GM12878 (cell line): ENCODE measurements around the gene DUSP11.

Experiments
- CBFB ChIP-seq: IDR thresholded peaks from 2 replicates; pipeline ENCODE4 v1.6.1; 2016; ENCODE audit warnings: antibody characterized with exemption, low read depth
- CHD1 ChIP-seq: IDR thresholded peaks from 2 replicates; pipeline ENCODE4 v1.6.1; 2012; ENCODE audit warnings: low read depth, low read length, improper control_type of control experiment
- JUNB ChIP-seq: IDR thresholded peaks from 2 replicates; pipeline ENCODE4 v1.6.1; 2016; ENCODE audit warnings: antibody characterized with exemption, mild to moderate bottlenecking
- JUND ChIP-seq: IDR thresholded peaks from 2 replicates; pipeline ENCODE4 v1.6.1; 2012; ENCODE audit warnings: low read depth, mild to moderate bottlenecking, low read length, improper control_type of control experiment, moderate library complexity
- KDM1A ChIP-seq: fragments of 200-600 bp; sonication (generic); IDR thresholded peaks from 2 replicates; pipeline ENCODE4 v1.6.1; 2016; ENCODE audit warnings: borderline replicate concordance
- POLR2A ChIP-seq: IDR thresholded peaks from 2 replicates; pipeline ENCODE4 v1.6.1; 2011; ENCODE audit warnings: low read depth, mild to moderate bottlenecking, low read length
- RB1 ChIP-seq: fragments of 450-650 bp; formaldehyde crosslinking; IDR thresholded peaks from 2 replicates; pipeline ENCODE4 v1.6.1; 2017; ENCODE audit warnings: mild to moderate bottlenecking, borderline replicate concordance
- STAT1 ChIP-seq: fragments of 450-650 bp; conservative IDR thresholded peaks from 2 replicates; pipeline ENCODE4 v1.6.1; 2014; ENCODE audit warnings: antibody characterized with exemption, mild to moderate bottlenecking
- TF ChIP-seq, protein P1 (sequence below), 3 experiments: IDR thresholded peaks in 2 of 3; conservative IDR thresholded peaks in 1 of 3; 2 replicates each; pipeline ENCODE4 v1.5.1; 2011; ENCODE audit warnings: low read depth in 3 of 3, low read length in 3 of 3, mild to moderate bottlenecking in 3 of 3, control low read depth in 2 of 3, moderate library complexity in 2 of 3, inconsistent platforms in 1 of 3, mixed read lengths in 1 of 3; ENCODE audit not compliant: control insufficient read depth in 2 of 3, insufficient read depth in 1 of 3; ENCODE audit errors: extremely low read depth in 1 of 3
- TF ChIP-seq, protein P2 (sequence below): fragments of 450-650 bp; IDR thresholded peaks from 2 replicates; pipeline ENCODE4 v1.6.1; 2016; ENCODE audit warnings: mild to moderate bottlenecking, moderate library complexity, borderline replicate concordance
- TF ChIP-seq, protein P3 (sequence below): IDR thresholded peaks from 2 replicates; pipeline ENCODE4 v1.6.1; 2012; ENCODE audit warnings: low read depth, low read length, improper control_type of control experiment
- TF ChIP-seq, protein P4 (sequence below): IDR thresholded peaks from 2 replicates; pipeline ENCODE4 v1.6.1; 2011; ENCODE audit warnings: mild to moderate bottlenecking, low read depth, low read length, moderate library complexity; ENCODE audit not compliant: insufficient replicate concordance
- TF ChIP-seq, protein P5 (sequence below): IDR thresholded peaks from 2 replicates; pipeline ENCODE4 v1.6.1; 2012; ENCODE audit warnings: mild to moderate bottlenecking, low read depth, low read length

DNA sequence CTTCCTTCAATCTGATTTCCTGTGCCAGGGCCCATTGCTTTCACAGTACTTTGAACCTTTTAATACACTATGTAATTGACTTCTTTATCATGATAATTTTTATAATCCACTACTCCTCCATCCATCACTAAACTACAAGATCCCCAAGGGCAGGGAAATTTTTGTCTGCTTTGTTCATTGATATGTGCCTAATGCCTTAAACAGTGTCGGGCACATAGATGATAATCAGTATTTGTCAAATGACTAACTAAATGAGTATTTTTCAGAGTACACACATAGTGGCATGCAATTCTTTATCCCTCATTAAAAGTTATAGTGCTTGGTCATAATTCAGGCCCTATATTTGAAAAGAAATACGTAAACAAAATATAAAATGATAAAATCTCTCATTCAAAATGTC is 43.5 kb upstream of the DUSP11 start:
- TF ChIP-seq POLR2A (no peak), STAT1 (no peak), RB1 (no peak), CBFB (no peak), KDM1A (no peak), JUNB (no peak), CHD1 (no peak), JUND (no peak)
- TF ChIP-seq, protein P1, sequence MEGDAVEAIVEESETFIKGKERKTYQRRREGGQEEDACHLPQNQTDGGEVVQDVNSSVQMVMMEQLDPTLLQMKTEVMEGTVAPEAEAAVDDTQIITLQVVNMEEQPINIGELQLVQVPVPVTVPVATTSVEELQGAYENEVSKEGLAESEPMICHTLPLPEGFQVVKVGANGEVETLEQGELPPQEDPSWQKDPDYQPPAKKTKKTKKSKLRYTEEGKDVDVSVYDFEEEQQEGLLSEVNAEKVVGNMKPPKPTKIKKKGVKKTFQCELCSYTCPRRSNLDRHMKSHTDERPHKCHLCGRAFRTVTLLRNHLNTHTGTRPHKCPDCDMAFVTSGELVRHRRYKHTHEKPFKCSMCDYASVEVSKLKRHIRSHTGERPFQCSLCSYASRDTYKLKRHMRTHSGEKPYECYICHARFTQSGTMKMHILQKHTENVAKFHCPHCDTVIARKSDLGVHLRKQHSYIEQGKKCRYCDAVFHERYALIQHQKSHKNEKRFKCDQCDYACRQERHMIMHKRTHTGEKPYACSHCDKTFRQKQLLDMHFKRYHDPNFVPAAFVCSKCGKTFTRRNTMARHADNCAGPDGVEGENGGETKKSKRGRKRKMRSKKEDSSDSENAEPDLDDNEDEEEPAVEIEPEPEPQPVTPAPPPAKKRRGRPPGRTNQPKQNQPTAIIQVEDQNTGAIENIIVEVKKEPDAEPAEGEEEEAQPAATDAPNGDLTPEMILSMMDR (IDR thresholded peaks at IDR 0.05 in 2 of 3, conservative IDR thresholded peaks at IDR 0.05 in 1 of 3; ENCODE audit: control insufficient read depth in 2 of 3, extremely low read depth in 1 of 3, insufficient read depth in 1 of 3, low read depth in 3 of 3, low read length in 3 of 3): no peak
- TF ChIP-seq, protein P2, sequence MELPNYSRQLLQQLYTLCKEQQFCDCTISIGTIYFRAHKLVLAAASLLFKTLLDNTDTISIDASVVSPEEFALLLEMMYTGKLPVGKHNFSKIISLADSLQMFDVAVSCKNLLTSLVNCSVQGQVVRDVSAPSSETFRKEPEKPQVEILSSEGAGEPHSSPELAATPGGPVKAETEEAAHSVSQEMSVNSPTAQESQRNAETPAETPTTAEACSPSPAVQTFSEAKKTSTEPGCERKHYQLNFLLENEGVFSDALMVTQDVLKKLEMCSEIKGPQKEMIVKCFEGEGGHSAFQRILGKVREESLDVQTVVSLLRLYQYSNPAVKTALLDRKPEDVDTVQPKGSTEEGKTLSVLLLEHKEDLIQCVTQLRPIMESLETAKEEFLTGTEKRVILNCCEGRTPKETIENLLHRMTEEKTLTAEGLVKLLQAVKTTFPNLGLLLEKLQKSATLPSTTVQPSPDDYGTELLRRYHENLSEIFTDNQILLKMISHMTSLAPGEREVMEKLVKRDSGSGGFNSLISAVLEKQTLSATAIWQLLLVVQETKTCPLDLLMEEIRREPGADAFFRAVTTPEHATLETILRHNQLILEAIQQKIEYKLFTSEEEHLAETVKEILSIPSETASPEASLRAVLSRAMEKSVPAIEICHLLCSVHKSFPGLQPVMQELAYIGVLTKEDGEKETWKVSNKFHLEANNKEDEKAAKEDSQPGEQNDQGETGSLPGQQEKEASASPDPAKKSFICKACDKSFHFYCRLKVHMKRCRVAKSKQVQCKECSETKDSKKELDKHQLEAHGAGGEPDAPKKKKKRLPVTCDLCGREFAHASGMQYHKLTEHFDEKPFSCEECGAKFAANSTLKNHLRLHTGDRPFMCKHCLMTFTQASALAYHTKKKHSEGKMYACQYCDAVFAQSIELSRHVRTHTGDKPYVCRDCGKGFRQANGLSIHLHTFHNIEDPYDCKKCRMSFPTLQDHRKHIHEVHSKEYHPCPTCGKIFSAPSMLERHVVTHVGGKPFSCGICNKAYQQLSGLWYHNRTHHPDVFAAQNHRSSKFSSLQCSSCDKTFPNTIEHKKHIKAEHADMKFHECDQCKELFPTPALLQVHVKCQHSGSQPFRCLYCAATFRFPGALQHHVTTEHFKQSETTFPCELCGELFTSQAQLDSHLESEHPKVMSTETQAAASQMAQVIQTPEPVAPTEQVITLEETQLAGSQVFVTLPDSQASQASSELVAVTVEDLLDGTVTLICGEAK: no peak
- TF ChIP-seq, protein P3, sequence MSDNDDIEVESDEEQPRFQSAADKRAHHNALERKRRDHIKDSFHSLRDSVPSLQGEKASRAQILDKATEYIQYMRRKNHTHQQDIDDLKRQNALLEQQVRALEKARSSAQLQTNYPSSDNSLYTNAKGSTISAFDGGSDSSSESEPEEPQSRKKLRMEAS: no peak
- TF ChIP-seq, protein P4, sequence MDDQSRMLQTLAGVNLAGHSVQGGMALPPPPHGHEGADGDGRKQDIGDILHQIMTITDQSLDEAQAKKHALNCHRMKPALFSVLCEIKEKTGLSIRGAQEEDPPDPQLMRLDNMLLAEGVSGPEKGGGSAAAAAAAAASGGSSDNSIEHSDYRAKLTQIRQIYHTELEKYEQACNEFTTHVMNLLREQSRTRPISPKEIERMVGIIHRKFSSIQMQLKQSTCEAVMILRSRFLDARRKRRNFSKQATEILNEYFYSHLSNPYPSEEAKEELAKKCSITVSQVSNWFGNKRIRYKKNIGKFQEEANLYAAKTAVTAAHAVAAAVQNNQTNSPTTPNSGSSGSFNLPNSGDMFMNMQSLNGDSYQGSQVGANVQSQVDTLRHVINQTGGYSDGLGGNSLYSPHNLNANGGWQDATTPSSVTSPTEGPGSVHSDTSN: no peak
- TF ChIP-seq, protein P5, sequence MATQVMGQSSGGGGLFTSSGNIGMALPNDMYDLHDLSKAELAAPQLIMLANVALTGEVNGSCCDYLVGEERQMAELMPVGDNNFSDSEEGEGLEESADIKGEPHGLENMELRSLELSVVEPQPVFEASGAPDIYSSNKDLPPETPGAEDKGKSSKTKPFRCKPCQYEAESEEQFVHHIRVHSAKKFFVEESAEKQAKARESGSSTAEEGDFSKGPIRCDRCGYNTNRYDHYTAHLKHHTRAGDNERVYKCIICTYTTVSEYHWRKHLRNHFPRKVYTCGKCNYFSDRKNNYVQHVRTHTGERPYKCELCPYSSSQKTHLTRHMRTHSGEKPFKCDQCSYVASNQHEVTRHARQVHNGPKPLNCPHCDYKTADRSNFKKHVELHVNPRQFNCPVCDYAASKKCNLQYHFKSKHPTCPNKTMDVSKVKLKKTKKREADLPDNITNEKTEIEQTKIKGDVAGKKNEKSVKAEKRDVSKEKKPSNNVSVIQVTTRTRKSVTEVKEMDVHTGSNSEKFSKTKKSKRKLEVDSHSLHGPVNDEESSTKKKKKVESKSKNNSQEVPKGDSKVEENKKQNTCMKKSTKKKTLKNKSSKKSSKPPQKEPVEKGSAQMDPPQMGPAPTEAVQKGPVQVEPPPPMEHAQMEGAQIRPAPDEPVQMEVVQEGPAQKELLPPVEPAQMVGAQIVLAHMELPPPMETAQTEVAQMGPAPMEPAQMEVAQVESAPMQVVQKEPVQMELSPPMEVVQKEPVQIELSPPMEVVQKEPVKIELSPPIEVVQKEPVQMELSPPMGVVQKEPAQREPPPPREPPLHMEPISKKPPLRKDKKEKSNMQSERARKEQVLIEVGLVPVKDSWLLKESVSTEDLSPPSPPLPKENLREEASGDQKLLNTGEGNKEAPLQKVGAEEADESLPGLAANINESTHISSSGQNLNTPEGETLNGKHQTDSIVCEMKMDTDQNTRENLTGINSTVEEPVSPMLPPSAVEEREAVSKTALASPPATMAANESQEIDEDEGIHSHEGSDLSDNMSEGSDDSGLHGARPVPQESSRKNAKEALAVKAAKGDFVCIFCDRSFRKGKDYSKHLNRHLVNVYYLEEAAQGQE: no peak
